Keratinocyte (primary cell): ENCODE results near the gene ALDH3B2. TPM values are rescaled to one million over a fixed set of nuclear protein-coding genes. Genes with fewer than 3 reads are reported as not detected.

ENCODE experiments used
- DNase-seq: peaks from one replicate; pipeline ENCODE4 v3.0.0-alpha.2; 2011; ENCODE audit warnings: low read depth, missing footprints, low spot score
- FAIRE-seq: peaks from 2 replicates; lab custom pipeline; 2011; peaks lifted over from hg19 to GRCh38; lab: Jason Lieb, UNC
- H2AFZ ChIP-seq: 2 replicates; pipeline ENCODE4 v1.6.0; 2012; ENCODE audit warnings: low read length, control low read depth, inconsistent platforms; ENCODE audit not compliant: control insufficient read depth
- H3K27ac ChIP-seq: 2 replicates; pipeline ENCODE4 v1.5.1; 2011; ENCODE audit warnings: low read length; ENCODE audit not compliant: control insufficient read depth, insufficient read depth
- H3K27me3 ChIP-seq: 3 replicates; pipeline ENCODE4 v1.6.0; 2011; ENCODE audit warnings: low read length; ENCODE audit not compliant: control insufficient read depth, insufficient read depth; ENCODE audit errors: extremely low read depth
- H3K36me3 ChIP-seq, 2 experiments: 2 replicates in 1 of 2; 3 replicates in 1 of 2; pipeline ENCODE4 v1.5.1; 2011; ENCODE audit warnings: low read length in 2 of 2, mild to moderate bottlenecking in 1 of 2; ENCODE audit not compliant: control insufficient read depth in 2 of 2, insufficient read depth in 2 of 2; ENCODE audit errors: extremely low read depth in 1 of 2
- H3K4me1 ChIP-seq: 3 replicates; pipeline ENCODE4 v1.5.1; 2011; ENCODE audit warnings: low read length; ENCODE audit not compliant: control insufficient read depth, insufficient read depth; ENCODE audit errors: extremely low read depth
- H3K4me2 ChIP-seq: 3 replicates; pipeline ENCODE4 v1.6.0; 2011; ENCODE audit warnings: low read depth, low read length; ENCODE audit not compliant: control insufficient read depth, insufficient read depth; ENCODE audit errors: extremely low read depth
- H3K4me3 ChIP-seq, 3 experiments: fragments of 200-600 bp in 1 of 3; sonication (generic) in 1 of 3; 2 replicates in 2 of 3; 3 replicates in 1 of 3; pipeline ENCODE4 v1.5.1; 2011 to 2016; ENCODE audit warnings: low read length in 3 of 3, mild to moderate bottlenecking in 3 of 3, control low read depth in 2 of 3, inconsistent platforms in 1 of 3, low read depth in 1 of 3, mixed read lengths in 1 of 3, mixed run types in 1 of 3, moderate library complexity in 1 of 3; ENCODE audit not compliant: control insufficient read depth in 2 of 3, insufficient read depth in 2 of 3; ENCODE audit errors: extremely low read depth in 1 of 3
- H3K79me2 ChIP-seq: 2 replicates; pipeline ENCODE4 v1.6.0; 2012; ENCODE audit warnings: low read length; ENCODE audit not compliant: control insufficient read depth, insufficient read depth
- H3K9ac ChIP-seq: 3 replicates; pipeline ENCODE4 v1.6.0; 2011; ENCODE audit warnings: low read length; ENCODE audit not compliant: control insufficient read depth, insufficient read depth; ENCODE audit errors: extremely low read depth
- H3K9me1 ChIP-seq: 3 replicates; pipeline ENCODE4 v1.6.0; 2011; ENCODE audit warnings: low read length; ENCODE audit not compliant: control insufficient read depth, insufficient read depth; ENCODE audit errors: extremely low read depth
- H3K9me3 ChIP-seq: 2 replicates; pipeline ENCODE4 v1.5.1; 2012; ENCODE audit warnings: low read depth, low read length; ENCODE audit not compliant: control insufficient read depth
- H4K20me1 ChIP-seq: 3 replicates; pipeline ENCODE4 v1.6.0; 2011; ENCODE audit warnings: low read length; ENCODE audit not compliant: control insufficient read depth, insufficient read depth; ENCODE audit errors: extremely low read depth
- EZH2 ChIP-seq: IDR thresholded peaks from one replicate; pipeline ENCODE4 v1.6.1; 2012; ENCODE audit warnings: inconsistent platforms, mild to moderate bottlenecking, low read length, moderate library complexity
- dilution Hi-C: fragments of 300-500 bp; cut with MboI; formaldehyde crosslinking; loops from one replicate; pipeline ENCODE4 v1.7.0; 2020; ENCODE audit warnings: low sequenced_read_pairs; ENCODE audit not compliant: extremely low pct_ligation_motif_present
- polyA plus RNA-seq, 5 experiments: library from polyadenylated mRNA; depleted of rRNA in 3 of 5; stranded (reverse) in 3 of 5; stranded (forward) in 1 of 5; unstranded in 1 of 5; fragments of >200 nt; gene quantifications; 1 replicate in 1 of 5; 2 replicates in 3 of 5; 3 replicates in 1 of 5; pipeline versions ENCODE4 v1.2.1 to v1.2.3, GENCODE V29; 2011 to 2012; ENCODE audit warnings: missing spikeins in 2 of 5, low read depth in 1 of 5, low replicate concordance in 1 of 5
- TF ChIP-seq, protein P1 (sequence below), 3 experiments: IDR thresholded peaks in 1 of 3; conservative IDR thresholded peaks in 1 of 3; optimal IDR thresholded peaks in 1 of 3; 2 replicates in 2 of 3; 3 replicates in 1 of 3; pipeline versions ENCODE3 to v1.5.1; 2011; ENCODE audit warnings: low read length in 3 of 3, mild to moderate bottlenecking in 3 of 3, moderate library complexity in 2 of 3, control low read depth in 1 of 3, inconsistent platforms in 1 of 3; ENCODE audit not compliant: insufficient read depth in 2 of 3; ENCODE audit errors: extremely low read depth in 1 of 3

The ALDH3B2 gene
- polyA plus RNA-seq, 1 donor (not counting 4 experiments of a cell fraction or from before 2014, with no cell fraction given), result 0.67 TPM

DNA sequence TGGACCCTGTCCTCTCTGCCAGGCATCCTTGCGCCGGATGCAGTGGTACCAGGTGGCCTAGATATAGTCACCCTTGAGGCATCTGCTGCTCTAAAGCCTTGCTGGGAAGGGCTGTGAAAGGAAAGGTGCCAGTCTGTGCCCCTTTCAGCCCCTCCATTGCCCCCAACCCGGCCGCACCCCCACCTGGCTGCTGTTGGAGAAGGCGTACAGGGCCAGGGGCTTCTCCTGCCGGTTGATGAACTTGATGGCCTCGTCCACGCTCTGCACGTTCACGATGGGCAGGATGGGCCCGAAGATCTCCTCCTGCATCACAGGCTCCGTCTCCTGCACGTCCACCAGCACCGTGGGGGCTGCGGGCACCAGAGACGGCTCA lies 10.2 kb downstream of the ALDH3B2 start:
- Histone ChIP-seq H3K9ac (no peak overlapping the region), H3K4me3 (no peak overlapping the region), H2AFZ (no peak overlapping the region), H3K27ac (no peak overlapping the region), H3K27me3 (no peaks in the 10 kb centered on the region), H3K79me2 (no peaks in the 10 kb centered on the region), H3K4me1 (no peaks in the 10 kb centered on the region), H3K9me1 (no peaks in the 10 kb centered on the region), H3K36me3 (no peaks in the 10 kb centered on the region), H4K20me1 (no peaks in the 10 kb centered on the region), H3K4me2 (no peak overlapping the region), H3K9me3 (no peaks in the 10 kb centered on the region)
- no peak for TF ChIP-seq EZH2
- TF ChIP-seq, protein P1, sequence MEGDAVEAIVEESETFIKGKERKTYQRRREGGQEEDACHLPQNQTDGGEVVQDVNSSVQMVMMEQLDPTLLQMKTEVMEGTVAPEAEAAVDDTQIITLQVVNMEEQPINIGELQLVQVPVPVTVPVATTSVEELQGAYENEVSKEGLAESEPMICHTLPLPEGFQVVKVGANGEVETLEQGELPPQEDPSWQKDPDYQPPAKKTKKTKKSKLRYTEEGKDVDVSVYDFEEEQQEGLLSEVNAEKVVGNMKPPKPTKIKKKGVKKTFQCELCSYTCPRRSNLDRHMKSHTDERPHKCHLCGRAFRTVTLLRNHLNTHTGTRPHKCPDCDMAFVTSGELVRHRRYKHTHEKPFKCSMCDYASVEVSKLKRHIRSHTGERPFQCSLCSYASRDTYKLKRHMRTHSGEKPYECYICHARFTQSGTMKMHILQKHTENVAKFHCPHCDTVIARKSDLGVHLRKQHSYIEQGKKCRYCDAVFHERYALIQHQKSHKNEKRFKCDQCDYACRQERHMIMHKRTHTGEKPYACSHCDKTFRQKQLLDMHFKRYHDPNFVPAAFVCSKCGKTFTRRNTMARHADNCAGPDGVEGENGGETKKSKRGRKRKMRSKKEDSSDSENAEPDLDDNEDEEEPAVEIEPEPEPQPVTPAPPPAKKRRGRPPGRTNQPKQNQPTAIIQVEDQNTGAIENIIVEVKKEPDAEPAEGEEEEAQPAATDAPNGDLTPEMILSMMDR (optimal IDR thresholded peaks at IDR 0.05 in 1 of 3, IDR thresholded peaks at IDR 0.05 in 1 of 3, conservative IDR thresholded peaks at IDR 0.05 in 1 of 3; ENCODE audit: extremely low read depth in 1 of 3, insufficient read depth in 2 of 3, low read length in 3 of 3), result no peak
- DNase-seq (no peak), FAIRE-seq (no peak)
- dilution Hi-C loops, result no loop called here

DNA sequence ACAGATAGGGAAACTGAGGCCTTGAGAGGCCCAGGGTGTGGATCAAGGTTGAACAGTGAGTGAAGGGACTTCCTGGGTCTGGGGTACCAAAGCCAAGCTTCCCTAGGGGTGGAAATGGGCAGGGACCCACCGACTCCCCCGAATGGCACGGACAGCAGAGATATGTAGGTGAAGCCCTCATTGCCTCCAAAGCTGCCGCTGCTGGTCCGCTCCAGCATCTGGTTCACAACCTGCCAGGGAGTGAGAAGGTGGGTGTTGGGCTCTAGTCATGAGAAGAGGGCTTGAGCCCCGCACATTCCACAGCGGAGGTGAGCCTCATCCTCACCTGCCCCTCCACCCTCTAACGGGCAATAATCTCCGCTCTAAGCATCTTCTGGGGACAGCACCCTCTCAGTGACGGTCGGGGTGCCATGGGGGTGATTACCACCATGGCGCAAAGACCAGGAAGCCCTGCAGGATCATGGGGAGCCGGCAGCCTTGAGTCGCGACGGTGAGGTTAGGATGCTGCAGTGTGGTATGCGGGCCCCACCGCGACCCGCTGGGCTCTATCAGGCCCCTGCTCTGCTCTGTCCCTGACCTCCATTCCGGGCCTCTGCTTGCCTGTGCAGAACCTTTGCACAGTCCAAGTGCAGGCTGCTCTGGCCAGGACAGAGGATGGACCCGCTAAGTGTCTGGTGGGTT lies 10.8 kb downstream of the ALDH3B2 start:
- Histone ChIP-seq H3K79me2 (no peaks in the 10 kb centered on the region), H3K27me3 (no peaks in the 10 kb centered on the region), H3K4me2 (no peak overlapping the region), H3K27ac (no peak overlapping the region), H3K4me3 (no peak overlapping the region), H4K20me1 (no peaks in the 10 kb centered on the region), H3K9me1 (no peaks in the 10 kb centered on the region), H3K9ac (no peak overlapping the region), H3K9me3 (no peaks in the 10 kb centered on the region), H3K36me3 (no peaks in the 10 kb centered on the region), H2AFZ (no peak overlapping the region), H3K4me1 (no peaks in the 10 kb centered on the region)
- TF ChIP-seq EZH2, result no peak
- TF ChIP-seq, protein P1 (optimal IDR thresholded peaks at IDR 0.05 in 1 of 3, IDR thresholded peaks at IDR 0.05 in 1 of 3, conservative IDR thresholded peaks at IDR 0.05 in 1 of 3; ENCODE audit: extremely low read depth in 1 of 3, insufficient read depth in 2 of 3, low read length in 3 of 3), result no peak
- no peak for DNase-seq
- dilution Hi-C loops, result no loop called here
- no peak for FAIRE-seq
